Endothelial cell of umbilical vein (primary cell): Measurements from ENCODE around the gene APBB1.
A peak's percentile ranks its signal among the peaks of the same experiment; 100 is the strongest.

Experiments used
- CTCF ChIP-seq, 2 donors: IDR thresholded peaks; 1 replicate in 1 of 2; 2 replicates in 1 of 2; pipeline ENCODE4 v1.5.1; 2011; ENCODE audit warnings: low read length in 2 of 2, mild to moderate bottlenecking in 2 of 2, moderate library complexity in 2 of 2, control low read depth in 1 of 2, inconsistent platforms in 1 of 2, low read depth in 1 of 2; ENCODE audit not compliant: insufficient read depth in 1 of 2; ENCODE audit errors: extremely low read depth in 1 of 2
- EZH2 ChIP-seq: IDR thresholded peaks from 2 replicates; pipeline ENCODE4 v1.6.1; 2012; ENCODE audit warnings: borderline replicate concordance, low read depth, mild to moderate bottlenecking, moderate library complexity, low read length, inconsistent platforms; ENCODE audit not compliant: severe bottlenecking
- MAX ChIP-seq: IDR thresholded peaks from 2 replicates; pipeline ENCODE4 v1.6.1; 2011; ENCODE audit not compliant: insufficient read depth, insufficient read length
- POLR2A ChIP-seq: IDR thresholded peaks from 2 replicates; pipeline ENCODE4 v1.6.1; 2012; ENCODE audit warnings: low read depth, mild to moderate bottlenecking, control low read depth, low read length

GRCh38 chr11:6362873-6363678 is 55.8 kb downstream of the APBB1 start:
- TF ChIP-seq POLR2A (no peak), CTCF (IDR thresholded peaks at IDR 0.05; ENCODE audit: extremely low read depth in 1 of 2, insufficient read depth in 1 of 2, low read depth in 1 of 2, low read length in 2 of 2) (peak; percentile 88 to 97), EZH2 (no peak), MAX (no peak)
